Measurements from ENCODE around the gene KIRREL3. TPM values are rescaled to one million over a fixed set of nuclear protein-coding genes. Genes with fewer than 3 reads are reported as not detected.

KIRREL3 gene
- total RNA-seq, 4 donors from 2014 or later = 0.19 TPM; not detected in 3

DNA sequence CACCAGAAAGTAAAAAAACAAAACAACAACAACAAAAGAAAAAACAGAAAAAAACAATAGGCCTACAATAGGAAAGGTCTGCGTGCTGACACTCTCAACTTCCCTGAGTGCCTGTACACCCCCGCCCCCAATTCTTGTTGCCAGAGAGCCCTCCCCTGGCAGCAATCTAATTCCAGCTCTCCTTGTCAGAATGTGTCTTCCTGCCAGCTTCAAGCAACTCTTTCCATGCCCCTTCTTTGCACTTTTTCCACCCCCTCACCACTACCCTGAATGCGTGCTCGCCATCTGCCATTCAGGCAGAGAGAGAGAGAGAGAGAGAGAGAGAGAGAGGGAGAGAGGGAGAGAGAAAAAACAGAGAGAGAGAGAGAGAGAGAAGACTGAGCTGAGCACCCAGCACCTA is 245.0 kb downstream of the KIRREL3 start:
- H3K27me3 ChIP-seq = no peaks in the 10 kb centered on the region
- no peak for DNase-seq
- H3K9me3 ChIP-seq = no peaks in the 10 kb centered on the region
- no peaks in the 10 kb centered on the region for H3K36me3 ChIP-seq
- intact Hi-C loops (cut with DNase I) = no loop called here
- 72 to 79% methylated on average over 4 of the region's 4 CpGs for WGBS, 2 donors
- H3K27ac ChIP-seq = no peak overlapping the region
- TF ChIP-seq, protein P1, sequence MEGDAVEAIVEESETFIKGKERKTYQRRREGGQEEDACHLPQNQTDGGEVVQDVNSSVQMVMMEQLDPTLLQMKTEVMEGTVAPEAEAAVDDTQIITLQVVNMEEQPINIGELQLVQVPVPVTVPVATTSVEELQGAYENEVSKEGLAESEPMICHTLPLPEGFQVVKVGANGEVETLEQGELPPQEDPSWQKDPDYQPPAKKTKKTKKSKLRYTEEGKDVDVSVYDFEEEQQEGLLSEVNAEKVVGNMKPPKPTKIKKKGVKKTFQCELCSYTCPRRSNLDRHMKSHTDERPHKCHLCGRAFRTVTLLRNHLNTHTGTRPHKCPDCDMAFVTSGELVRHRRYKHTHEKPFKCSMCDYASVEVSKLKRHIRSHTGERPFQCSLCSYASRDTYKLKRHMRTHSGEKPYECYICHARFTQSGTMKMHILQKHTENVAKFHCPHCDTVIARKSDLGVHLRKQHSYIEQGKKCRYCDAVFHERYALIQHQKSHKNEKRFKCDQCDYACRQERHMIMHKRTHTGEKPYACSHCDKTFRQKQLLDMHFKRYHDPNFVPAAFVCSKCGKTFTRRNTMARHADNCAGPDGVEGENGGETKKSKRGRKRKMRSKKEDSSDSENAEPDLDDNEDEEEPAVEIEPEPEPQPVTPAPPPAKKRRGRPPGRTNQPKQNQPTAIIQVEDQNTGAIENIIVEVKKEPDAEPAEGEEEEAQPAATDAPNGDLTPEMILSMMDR (IDR thresholded peaks at IDR 0.05) = no peak
- TF ChIP-seq POLR2A (IDR thresholded peaks at IDR 0.05) = no peak
- H3K4me1 ChIP-seq = no peaks in the 10 kb centered on the region
- H3K4me3 ChIP-seq = no peak overlapping the region

DNA sequence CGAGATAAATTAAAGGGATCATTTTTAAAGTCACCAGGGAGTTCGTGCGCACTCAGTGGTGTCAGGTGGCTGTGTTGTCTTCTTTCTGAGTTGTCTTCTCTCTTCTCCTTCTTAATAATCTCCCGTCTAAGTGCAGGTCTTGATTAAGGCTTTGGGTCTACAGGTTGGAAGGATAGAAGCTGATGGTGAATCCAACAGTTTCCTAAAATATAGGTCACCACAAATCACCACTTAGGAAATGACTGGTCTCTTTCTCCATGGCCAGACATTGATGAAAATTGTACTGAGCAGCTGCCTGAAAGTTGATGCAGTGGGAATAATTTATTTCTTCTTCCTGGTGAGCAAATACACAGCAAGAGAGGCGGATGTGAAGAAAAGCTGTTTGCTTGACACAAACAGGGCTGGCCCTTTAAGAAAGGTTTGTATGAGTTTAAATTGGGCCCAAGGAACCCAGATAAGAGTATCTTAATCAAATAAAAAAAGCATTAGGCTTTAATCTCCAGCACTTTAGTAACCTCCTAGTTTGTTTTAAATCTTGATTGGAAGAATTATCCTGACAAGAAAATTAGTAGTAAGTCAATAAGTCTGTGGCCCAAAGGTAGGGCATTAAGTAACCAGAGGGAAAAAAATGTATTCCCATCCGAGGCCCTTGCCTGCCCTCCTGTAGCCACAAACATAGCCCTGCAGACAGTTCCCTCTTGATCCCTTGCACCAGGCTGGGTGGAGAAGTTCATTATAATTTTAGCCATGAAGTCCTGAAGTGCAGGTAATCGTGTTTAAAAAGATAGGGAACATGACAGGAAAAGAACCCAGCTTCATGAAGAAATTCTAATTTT is 245.8 kb downstream of the KIRREL3 start:
- WGBS, 2 donors = 64 to 71% methylated on average over 7 of the region's 7 CpGs
- TF ChIP-seq, protein P1 (IDR thresholded peaks at IDR 0.05) = no peak
- no peak for TF ChIP-seq POLR2A (IDR thresholded peaks at IDR 0.05)
- no peak for DNase-seq

DNA sequence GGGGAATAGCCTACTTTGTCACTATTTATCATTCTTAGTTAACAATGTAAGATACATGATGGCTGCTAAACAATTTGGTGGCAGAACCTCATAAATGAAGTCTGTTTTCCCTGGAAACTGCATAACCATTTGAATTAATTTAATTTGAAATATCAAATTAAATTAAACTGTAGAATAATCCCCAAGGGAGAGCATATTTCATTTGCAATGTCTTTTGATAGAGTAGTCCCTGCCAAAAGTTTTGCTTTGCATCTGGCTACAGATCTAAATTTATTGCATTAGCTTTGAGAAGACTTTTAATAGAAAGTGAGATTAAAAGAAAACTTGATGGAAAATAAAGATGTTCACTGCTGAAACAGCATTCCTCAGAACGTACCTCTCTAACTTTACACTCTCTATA is 246.6 kb downstream of the KIRREL3 start:
- no peak overlapping the region for H3K4me3 ChIP-seq
- intact Hi-C loops (cut with DNase I) = no loop called here

More for the DNA sequence above, 245.8 kb downstream of the KIRREL3 start:
- Histone ChIP-seq H3K27ac (no peak overlapping the region), H3K4me1 (no peaks in the 10 kb centered on the region), H3K9me3 (no peaks in the 10 kb centered on the region), H3K36me3 (no peaks in the 10 kb centered on the region), H3K27me3 (no peaks in the 10 kb centered on the region), H3K4me3 (no peak overlapping the region)
- intact Hi-C loops (cut with DNase I) = no loop called here

DNA sequence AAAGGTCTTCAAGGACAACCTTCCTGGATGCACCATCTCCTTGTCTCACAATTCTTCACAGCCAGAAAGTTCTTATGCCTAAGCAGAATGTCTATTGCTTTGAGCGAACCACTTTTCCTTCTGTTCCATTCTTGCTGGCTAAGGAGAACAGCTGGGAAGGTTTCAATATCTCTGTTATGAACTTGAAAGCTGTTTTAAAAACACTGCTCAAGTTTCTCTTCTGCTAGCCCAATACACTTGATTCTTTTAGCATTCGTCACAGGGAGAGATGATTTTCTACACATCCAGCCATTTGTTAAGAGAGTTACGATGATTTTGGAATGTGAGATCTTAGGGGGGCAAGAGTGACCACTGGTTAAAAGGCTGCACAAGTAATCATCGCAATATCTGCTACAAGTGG is 249.3 kb downstream of the KIRREL3 start:
- intact Hi-C loops (cut with DNase I) = no loop called here
- DNase-seq = no peak
- H3K9me3 ChIP-seq = no peaks in the 10 kb centered on the region
- no peak for TF ChIP-seq POLR2A (IDR thresholded peaks at IDR 0.05)
- TF ChIP-seq, protein P1 (IDR thresholded peaks at IDR 0.05) = no peak
- no peaks in the 10 kb centered on the region for H3K36me3 ChIP-seq
- no peak overlapping the region for H3K27ac ChIP-seq
- no peaks in the 10 kb centered on the region for H3K27me3 ChIP-seq
- H3K4me1 ChIP-seq = no peaks in the 10 kb centered on the region
- 58 to 68% methylated on average over 4 of the region's 4 CpGs for whole genome bisulfite sequencing, 2 donors
- H3K4me3 ChIP-seq = no peak overlapping the region

More for the DNA sequence above, 246.6 kb downstream of the KIRREL3 start:
- Histone ChIP-seq H3K9me3 (no peaks in the 10 kb centered on the region), H3K4me1 (no peaks in the 10 kb centered on the region), H3K36me3 (no peaks in the 10 kb centered on the region), H3K27me3 (no peaks in the 10 kb centered on the region), H3K27ac (no peak overlapping the region)
- TF ChIP-seq POLR2A (IDR thresholded peaks at IDR 0.05) = no peak
- TF ChIP-seq, protein P1 (IDR thresholded peaks at IDR 0.05) = no peak
- no peak for DNase-seq
- WGBS, 2 donors = 56 to 82% methylated on average over 1 of the region's 1 CpG

DNA sequence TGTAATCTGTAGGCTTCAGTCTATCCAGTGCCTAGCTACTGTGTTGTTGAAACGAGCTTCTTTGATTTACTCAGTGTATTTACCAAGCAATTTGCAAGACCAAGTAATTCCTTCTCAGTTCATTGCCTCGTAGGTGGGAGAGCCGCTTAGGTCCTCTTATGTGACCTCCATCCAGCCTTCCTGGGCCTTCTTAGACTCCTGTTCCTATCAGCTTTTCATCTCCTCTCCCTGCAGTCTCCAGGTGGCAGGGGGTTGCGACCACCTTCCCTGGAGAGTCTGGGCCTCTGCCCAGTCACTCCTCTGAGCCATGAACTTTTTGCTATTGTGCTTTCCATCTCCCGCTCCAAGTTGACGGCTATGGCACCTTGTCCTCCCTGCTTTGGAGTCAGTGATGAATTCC is 251.8 kb downstream of the KIRREL3 start:
- H3K4me3 ChIP-seq = no peak overlapping the region
- H3K9me3 ChIP-seq = no peaks in the 10 kb centered on the region
- H3K36me3 ChIP-seq = no peaks in the 10 kb centered on the region
- intact Hi-C loops (cut with DNase I) = no loop called here
- DNase-seq = no peak
- H3K27me3 ChIP-seq = no peaks in the 10 kb centered on the region
- H3K27ac ChIP-seq = no peak overlapping the region
- TF ChIP-seq, protein P1 (IDR thresholded peaks at IDR 0.05) = no peak
- TF ChIP-seq POLR2A (IDR thresholded peaks at IDR 0.05) = no peak
- WGBS, 2 donors = 77 to 82% methylated on average over 6 of the region's 6 CpGs
- H3K4me1 ChIP-seq = no peaks in the 10 kb centered on the region

Data from esophagus squamous epithelium (tissue), 5 donors.